ENCODE results near the gene BLMH.

GRCh38 chr17:30226878-30227277 is 64.9 kb downstream of the BLMH start:
- no peak for TF ChIP-seq POLR2A (IDR thresholded peaks at IDR 0.05)
- TF ChIP-seq, protein P1, sequence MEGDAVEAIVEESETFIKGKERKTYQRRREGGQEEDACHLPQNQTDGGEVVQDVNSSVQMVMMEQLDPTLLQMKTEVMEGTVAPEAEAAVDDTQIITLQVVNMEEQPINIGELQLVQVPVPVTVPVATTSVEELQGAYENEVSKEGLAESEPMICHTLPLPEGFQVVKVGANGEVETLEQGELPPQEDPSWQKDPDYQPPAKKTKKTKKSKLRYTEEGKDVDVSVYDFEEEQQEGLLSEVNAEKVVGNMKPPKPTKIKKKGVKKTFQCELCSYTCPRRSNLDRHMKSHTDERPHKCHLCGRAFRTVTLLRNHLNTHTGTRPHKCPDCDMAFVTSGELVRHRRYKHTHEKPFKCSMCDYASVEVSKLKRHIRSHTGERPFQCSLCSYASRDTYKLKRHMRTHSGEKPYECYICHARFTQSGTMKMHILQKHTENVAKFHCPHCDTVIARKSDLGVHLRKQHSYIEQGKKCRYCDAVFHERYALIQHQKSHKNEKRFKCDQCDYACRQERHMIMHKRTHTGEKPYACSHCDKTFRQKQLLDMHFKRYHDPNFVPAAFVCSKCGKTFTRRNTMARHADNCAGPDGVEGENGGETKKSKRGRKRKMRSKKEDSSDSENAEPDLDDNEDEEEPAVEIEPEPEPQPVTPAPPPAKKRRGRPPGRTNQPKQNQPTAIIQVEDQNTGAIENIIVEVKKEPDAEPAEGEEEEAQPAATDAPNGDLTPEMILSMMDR (IDR thresholded peaks at IDR 0.05) = no peak
- no peak for TF ChIP-seq EP300 (IDR thresholded peaks at IDR 0.05)

Data from ovary (tissue), 3 donors.